ENCODE data around the gene DPP10.

Gene DPP10

GRCh38 chr2:115603285-115603684, 1160.8 kb downstream of the DPP10 start:
- no peak for DNase-seq

DNA sequence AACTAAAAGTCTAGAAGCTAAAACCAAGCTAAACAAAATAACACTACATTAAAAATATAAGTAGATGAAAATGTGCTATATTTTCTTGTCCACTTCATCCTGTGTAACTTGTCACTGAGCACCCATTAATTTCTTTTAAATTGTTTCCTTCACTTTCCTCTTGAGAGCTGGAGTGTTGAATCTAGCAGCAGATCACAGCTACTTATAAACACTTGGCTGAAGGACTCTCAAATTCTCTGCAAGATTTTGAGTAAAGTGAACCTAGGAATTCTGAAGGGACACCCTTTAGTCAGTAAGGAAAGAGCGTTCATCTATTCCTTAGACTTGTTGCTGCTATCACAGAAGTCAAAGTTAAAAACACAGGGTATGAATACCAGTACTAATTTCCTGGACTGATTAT, 1163.9 kb downstream of the DPP10 start:
- no peak for DNase-seq

DNA sequence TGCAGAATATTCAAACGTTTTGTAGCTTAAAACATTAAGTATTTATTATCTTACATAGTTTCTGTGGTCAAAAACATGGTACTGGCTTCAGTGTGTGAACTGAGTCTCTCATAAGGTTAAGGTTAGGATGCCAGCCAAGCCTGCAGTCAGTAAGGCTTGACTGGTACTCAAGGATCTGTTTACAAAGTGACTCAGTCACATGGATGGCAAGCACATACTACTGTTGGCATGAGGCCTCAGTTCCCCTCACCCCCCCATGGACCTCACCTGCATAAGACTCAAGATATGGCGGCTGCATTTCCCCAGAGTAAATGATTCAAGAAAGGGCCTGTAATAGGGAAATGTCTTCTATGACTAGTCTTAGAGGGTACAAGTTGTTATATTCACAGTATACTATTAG, 1167.5 kb downstream of the DPP10 start:
- no peak for DNase-seq

DNA sequence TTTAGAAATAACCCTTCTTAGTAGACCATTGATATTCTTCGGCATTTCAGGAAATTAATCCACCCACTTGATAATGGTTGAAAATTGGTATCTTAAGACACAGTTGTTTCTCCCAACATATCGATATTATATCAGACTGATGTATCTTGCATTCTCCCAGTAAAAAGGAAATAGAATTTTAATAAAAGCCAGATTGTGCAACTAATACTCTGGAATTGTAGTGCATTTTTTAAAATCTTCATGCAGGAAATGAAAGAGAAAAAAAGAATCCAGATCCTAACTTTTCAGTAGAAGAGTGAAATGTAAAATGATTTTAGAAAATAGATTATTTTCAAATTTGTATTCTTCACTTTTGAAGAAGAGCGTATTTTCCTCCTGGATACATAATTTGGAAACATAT, 1168.4 kb downstream of the DPP10 start:
- DNase-seq: no peak

DNA sequence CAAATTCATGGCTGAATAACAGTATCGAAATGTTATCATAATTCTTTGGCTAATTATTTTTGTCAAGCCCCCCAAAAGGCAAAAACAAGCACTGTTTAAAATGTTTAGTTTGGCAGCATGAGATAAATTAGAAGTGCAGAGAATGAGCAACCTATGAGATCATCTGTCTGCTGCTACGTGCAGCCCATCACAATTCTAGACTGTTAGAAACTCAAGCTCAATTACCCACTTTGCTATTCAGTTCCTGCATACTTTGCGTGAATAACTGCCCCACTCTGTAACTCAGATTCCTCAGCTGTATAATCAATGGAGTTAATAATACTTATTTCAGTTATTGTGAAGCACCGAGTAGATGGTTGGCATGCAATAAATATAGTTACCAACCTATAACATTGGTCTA, 1181.9 kb downstream of the DPP10 start:
- DNase-seq: no peak

GRCh38 chr2:115634578-115634977, 1192.1 kb downstream of the DPP10 start:
- no peak for DNase-seq

DNA sequence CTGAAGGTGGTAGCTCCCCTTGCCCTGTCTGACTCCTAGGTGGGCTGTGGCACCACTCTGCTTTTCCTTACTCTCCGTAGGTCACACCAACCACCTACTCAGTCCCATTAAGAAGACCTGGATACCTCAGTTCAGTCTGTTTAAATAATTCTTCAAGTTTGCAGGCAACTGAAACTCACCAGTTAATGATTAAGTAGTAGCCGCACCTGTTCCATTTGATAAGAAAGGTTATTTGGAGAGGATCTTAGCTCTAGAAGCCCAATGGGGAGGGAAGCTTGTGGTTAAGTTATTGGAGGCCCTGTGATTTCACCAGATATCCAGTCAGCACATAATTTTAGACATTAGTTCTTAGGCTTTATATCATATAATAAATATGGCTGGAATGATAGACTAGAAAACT, 1193.0 kb downstream of the DPP10 start:
- DNase-seq: no peak

GRCh38 chr2:115649731-115650130, 1207.3 kb downstream of the DPP10 start:
- DNase-seq: no peak

GRCh38 chr2:115650827-115651226, 1208.4 kb downstream of the DPP10 start:
- no peak for DNase-seq

DNA sequence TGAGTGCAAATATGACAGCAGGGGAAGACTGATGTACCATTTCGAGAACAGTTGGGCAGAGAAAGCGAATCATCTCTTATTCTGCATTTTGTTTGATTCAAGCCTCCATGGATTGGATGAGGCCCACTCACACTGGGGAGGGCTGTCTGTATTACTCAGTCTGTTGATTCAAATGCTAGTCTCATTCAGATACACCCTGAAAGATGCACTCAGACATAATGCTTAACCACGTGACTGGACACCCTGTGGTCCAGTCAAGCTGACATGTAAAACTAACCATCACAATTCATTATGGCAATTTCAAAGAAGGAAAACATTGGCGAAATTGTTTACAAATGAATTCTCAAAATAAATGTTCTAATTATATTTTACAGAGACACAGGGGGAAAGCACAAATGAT, 1210.2 kb downstream of the DPP10 start:
- no peak for DNase-seq

DNA sequence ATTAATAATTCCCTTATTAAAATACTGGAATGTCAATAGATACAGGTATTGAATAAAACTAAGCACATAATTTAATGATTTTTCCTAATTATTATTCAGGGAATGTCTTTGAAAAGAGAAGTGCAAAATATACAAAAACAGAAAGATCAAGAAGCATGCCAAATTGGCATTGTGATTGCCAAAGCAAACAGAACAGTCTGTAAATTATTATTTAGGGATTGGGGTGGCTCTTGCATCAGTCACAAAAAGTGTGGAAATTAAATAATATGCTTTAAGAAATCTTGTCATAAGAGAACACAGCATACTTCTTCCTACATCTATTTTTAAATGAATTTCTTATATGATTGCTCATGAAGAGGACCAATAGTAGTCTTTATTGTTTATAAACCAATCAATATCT, 1211.9 kb downstream of the DPP10 start:
- DNase-seq: no peak

DNA sequence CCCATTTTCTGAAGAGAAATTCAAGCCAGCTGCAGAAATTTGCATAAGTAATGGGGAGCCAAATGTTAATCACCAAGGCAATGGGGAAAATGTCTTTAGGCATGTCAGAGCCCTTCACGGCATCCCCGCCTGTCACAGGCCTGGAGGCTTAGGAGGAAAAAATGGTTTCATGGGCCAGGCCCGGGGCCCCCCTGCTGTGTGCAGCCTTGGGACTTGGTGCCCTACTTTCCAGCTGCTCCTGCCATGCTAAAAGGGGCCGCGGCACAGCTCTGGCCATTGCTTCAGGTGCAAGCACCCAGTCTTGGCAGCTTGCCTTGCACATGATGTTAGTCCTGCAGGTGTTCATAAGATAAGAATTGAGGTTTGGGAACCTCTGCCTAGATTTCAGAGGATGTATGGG, 1235.7 kb downstream of the DPP10 start:
- no peak for DNase-seq

- no peak for DNase-seq
Observed at GRCh38 chr2:115684345-115684744, 1241.9 kb downstream of the DPP10 start.

- no peak for DNase-seq
Observed at GRCh38 chr2:115691409-115691808, 1249.0 kb downstream of the DPP10 start.

DNA sequence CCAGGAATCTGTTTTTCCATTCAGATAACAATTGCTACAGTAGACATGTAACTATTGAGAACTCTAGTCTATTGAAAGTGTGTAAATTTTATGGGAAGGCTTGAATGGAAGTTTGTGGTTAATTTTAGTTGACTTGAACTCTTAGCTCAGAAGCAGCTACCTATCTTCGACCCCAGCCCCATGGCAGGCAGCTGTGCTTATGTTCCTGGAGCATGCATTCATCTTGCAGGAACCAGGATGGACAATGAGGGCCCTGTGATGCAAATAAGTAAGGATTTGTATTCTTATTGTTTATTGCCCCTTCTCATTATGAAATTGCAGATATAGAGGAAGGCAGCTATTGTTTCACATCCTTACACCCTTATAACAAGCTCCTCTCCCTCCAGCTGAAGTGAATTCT, 1252.2 kb downstream of the DPP10 start:
- DNase-seq: no peak

DNA sequence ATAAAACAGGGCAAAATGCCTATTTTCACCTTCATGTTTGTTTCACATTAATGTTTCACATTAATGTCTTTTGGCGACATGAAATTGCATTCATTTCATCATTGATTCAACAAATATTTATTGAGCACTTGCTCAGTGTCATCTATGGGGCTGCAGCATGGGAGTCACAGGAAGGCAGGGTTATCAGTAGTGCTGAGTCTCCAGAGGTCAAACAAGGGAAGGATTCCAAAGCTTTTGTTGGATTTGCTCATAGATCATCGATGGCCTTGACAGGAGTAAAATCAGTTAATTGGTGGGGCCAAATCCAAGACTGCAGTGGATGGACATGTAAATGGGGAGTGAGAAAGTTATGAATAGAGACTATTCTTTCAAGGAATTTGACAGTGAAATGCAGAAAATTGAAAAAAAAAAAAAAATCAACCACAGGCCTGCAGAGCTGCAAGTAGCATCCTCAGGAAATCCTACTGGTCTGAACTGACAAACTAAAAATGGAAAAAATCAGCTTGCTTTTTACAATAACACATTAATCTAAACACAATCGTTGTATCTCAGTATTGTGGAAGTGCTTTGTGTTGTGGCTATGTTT, 1290.8 kb downstream of the DPP10 start:
- DNase-seq: no peak

DNA sequence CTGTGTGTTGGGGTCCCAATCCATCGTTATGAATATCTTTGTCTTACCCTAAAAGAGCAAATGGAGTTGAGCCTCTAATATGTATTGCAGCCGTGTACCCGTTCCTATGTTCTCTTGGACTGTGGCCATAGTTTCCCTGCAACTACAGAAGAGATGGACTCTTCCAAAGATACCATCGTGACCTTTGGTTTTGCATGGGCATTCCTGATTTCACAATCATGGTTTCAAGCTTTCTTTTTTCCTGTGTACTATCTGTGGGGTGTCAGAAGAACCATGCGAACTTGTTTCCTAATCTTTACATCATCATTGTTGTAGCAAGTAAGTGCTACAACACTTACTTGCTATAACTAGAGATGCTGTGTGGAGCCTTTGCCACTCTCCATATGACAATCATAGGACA, 1295.7 kb downstream of the DPP10 start:
- no peak for DNase-seq

GRCh38 chr2:115739574-115739973, 1297.1 kb downstream of the DPP10 start:
- DNase-seq: no peak

DNA sequence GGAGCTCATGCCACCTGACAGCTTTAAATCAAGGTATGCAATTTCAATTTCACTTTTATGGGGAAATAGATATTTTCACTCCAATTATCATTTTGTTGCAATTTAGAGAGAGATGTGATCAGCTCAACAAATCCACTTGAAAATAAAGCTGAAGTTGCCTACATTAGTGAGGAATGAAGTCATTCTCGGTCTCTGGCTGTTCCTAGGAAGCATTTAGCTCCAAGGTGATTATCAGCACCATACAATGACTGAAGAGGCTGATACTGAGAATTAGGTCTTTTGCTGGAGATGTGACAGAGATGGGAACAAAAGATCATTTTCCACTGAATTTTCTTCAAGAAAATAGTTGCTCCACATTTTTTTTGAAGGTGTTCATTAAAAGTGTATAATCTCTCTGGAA, 1303.7 kb downstream of the DPP10 start:
- DNase-seq: no peak

DNA sequence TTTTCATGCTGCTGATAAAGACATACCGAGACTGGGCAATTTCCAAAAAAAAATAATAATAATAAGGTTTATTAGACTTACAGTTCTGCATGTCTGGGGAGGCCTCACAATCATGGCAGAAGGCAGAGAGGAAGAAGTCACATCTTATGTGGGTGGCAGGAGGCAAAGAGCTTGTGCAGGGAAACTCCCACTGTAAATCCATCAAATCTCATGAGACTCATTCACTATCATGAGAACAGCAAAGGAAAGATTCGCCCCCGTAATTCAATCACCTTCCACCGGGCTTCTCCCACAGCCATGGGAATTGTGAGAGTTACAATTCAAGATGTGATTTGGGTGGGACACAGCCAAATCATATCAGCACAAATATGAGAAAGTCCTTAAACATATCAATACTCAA, 1314.8 kb downstream of the DPP10 start:
- no peak for DNase-seq

DNA sequence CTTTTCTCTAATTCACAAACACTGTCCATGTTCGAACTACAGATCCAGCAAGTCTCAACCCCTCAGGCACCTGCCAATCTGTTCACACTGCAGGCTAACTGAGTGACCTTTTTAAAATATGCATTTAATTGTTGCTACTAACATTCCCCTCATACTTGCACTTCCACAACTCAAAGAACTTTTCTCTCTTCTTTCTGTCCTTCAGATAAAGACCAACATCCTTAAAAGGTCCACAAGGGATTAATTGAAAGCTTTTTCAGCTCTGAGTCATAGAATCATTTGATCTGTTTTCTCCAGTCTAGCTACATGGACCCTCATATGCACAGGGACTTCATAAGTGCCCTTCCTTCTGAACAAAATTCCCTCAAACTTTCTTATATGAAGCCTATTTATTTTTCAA, 1321.2 kb downstream of the DPP10 start:
- no peak for DNase-seq

GRCh38 chr2:115771516-115771915, 1329.1 kb downstream of the DPP10 start:
- DNase-seq: no peak

DNA sequence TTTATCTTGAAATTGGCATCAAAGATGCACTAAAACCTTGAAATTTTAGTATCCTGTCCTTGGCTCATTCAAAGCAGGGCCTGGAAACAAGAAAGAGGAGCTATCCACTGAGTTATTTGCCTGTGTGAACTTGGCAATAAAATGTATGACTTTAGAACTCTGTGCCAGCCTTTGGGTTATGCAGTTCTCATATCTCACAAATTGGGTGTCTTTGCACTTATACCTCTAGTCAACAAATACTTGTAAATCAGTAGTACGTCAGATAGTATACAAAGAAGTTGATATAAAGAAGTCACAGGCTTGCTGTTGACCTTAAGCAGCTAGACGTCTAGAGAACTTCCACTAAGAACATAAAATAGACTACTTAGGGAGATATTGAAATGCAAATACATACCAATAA, 1331.9 kb downstream of the DPP10 start:
- no peak for DNase-seq

DNA sequence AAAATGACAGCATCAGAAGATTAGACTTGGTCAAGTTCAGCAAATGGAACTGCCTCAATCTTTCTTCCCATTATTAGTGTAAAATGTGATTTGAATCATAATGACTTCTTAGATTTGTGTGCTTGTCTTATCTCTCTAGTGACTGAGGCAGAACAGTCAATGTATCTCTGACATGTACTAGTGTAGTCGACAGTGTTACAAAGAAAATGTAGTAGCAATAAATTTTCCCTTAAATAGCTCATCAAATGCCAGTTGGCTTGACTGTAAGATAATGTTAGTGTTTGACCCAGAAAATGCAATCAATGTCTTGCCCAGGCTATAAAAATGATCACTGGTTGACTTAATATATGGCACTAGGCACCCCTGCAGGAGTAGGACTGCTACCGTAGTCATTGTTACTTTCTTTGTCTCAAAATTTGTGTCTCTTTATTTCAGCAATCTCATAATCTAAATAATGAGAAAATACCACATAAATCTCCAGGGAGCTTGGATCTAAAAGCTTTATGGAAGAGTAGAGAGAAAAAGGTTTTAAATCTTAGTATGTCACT, 1336.7 kb downstream of the DPP10 start:
- DNase-seq: no peak

DNA sequence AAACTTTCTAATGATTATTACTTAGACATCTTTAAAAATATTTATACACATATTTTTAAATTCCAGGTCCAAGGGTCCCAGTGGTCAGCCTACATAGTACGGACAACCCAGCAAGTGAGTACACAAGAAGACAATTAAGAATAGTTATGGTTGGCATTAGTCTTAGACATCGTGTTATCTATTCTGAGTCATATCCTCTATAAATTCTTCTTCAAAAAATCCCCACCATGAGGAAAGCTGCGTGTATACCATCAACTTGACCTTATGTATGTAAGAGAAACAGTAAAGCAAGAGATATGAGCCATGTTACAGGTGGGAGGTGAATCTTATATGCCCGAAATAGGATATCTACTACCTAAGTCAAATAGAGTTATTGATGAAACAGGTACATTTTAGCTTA, 1339.8 kb downstream of the DPP10 start:
- DNase-seq: no peak

- DNase-seq: no peak
Observed at GRCh38 chr2:115796078-115796477, 1353.6 kb downstream of the DPP10 start.

Measured in activated CD8-positive, alpha-beta memory T cell treated with anti-CD3 and anti-CD28 coated beads, Interleukin-2, amount 50 U/mL, for 4 hours (primary cell).